ENCODE data around the gene GFAP. TPM values are rescaled to one million over a fixed set of nuclear protein-coding genes. Genes with fewer than 3 reads are reported as not detected.

GFAP gene
- total RNA-seq, 1 donor from 2014 or later = not detected

- no peak for TF ChIP-seq CTCF (IDR thresholded peaks at IDR 0.05; ENCODE audit: partially characterized antibody, unreplicated experiment)
- H3K36me3 Mint-ChIP-seq (ENCODE audit: unreplicated experiment) = no peaks in the 10 kb centered on the region
- H3K27me3 Mint-ChIP-seq (ENCODE audit: unreplicated experiment) = peaks cover 21% of the 10 kb centered on the region
- no peak overlapping the region for H3K4me3 Mint-ChIP-seq (ENCODE audit: unreplicated experiment)
- no peak for DNase-seq
- no peak overlapping the region for H3K27ac Mint-ChIP-seq (ENCODE audit: unreplicated experiment)
- H3K4me1 Mint-ChIP-seq (ENCODE audit: low read depth, unreplicated experiment) = peaks cover 12% of the 10 kb centered on the region
- H3K9me3 Mint-ChIP-seq (ENCODE audit: unreplicated experiment) = peaks cover 8% of the 10 kb centered on the region
Measured at GRCh38 chr17:44908761-44909326, 6.5 kb downstream of the GFAP start.

GRCh38 chr17:44907729-44908470 lies 7.4 kb downstream of the GFAP start:
- H3K4me3 Mint-ChIP-seq (ENCODE audit: unreplicated experiment) = no peak overlapping the region
- no peak for TF ChIP-seq CTCF (IDR thresholded peaks at IDR 0.05; ENCODE audit: partially characterized antibody, unreplicated experiment)
- DNase-seq = no peak
- no peaks in the 10 kb centered on the region for H3K36me3 Mint-ChIP-seq (ENCODE audit: unreplicated experiment)
- no peak overlapping the region for H3K27ac Mint-ChIP-seq (ENCODE audit: unreplicated experiment)
- H3K9me3 Mint-ChIP-seq (ENCODE audit: unreplicated experiment) = peaks cover 8% of the 10 kb centered on the region
- H3K4me1 Mint-ChIP-seq (ENCODE audit: low read depth, unreplicated experiment) = peaks cover 12% of the 10 kb centered on the region
- H3K27me3 Mint-ChIP-seq (ENCODE audit: unreplicated experiment) = peaks cover 21% of the 10 kb centered on the region

GRCh38 chr17:44906763-44907728 lies 8.3 kb downstream of the GFAP start:
- peaks cover 8% of the 10 kb centered on the region for H3K9me3 Mint-ChIP-seq (ENCODE audit: unreplicated experiment)
- no peak for TF ChIP-seq CTCF (IDR thresholded peaks at IDR 0.05; ENCODE audit: partially characterized antibody, unreplicated experiment)
- H3K4me1 Mint-ChIP-seq (ENCODE audit: low read depth, unreplicated experiment) = peaks cover 12% of the 10 kb centered on the region
- H3K4me3 Mint-ChIP-seq (ENCODE audit: unreplicated experiment) = no peak overlapping the region
- no peak for DNase-seq
- no peak overlapping the region for H3K27ac Mint-ChIP-seq (ENCODE audit: unreplicated experiment)
- H3K36me3 Mint-ChIP-seq (ENCODE audit: unreplicated experiment) = no peaks in the 10 kb centered on the region
- peaks cover 18% of the 10 kb centered on the region for H3K27me3 Mint-ChIP-seq (ENCODE audit: unreplicated experiment)

GRCh38 chr17:44906010-44906646 lies 9.2 kb downstream of the GFAP start:
- H3K27ac Mint-ChIP-seq (ENCODE audit: unreplicated experiment) = no peak overlapping the region
- H3K9me3 Mint-ChIP-seq (ENCODE audit: unreplicated experiment) = peaks cover 8% of the 10 kb centered on the region
- no peak for TF ChIP-seq CTCF (IDR thresholded peaks at IDR 0.05; ENCODE audit: partially characterized antibody, unreplicated experiment)
- DNase-seq = no peak
- peaks cover 12% of the 10 kb centered on the region for H3K4me1 Mint-ChIP-seq (ENCODE audit: low read depth, unreplicated experiment)
- H3K4me3 Mint-ChIP-seq (ENCODE audit: unreplicated experiment) = no peak overlapping the region
- H3K36me3 Mint-ChIP-seq (ENCODE audit: unreplicated experiment) = no peaks in the 10 kb centered on the region
- H3K27me3 Mint-ChIP-seq (ENCODE audit: unreplicated experiment) = peaks cover 15% of the 10 kb centered on the region
